WTC11 (cell line): Measurements from ENCODE around the gene IZUMO3.

ENCODE experiments used
- CREB1 ChIP-seq: sonication (generic); formaldehyde crosslinking; IDR thresholded peaks from 2 replicates; pipeline ENCODE4 v1.8.0; 2023; ENCODE audit warnings: mild to moderate bottlenecking, missing genetic modification reagents
- JUN ChIP-seq: sonication (generic); formaldehyde crosslinking; IDR thresholded peaks from 2 replicates; pipeline ENCODE4 v1.8.0; 2023; ENCODE audit warnings: mild to moderate bottlenecking, missing genetic modification reagents
- NFE2L1 ChIP-seq: sonication (generic); formaldehyde crosslinking; IDR thresholded peaks from 2 replicates; pipeline ENCODE4 v1.8.1; 2023; ENCODE audit warnings: missing genetic modification reagents
- NR1H2 ChIP-seq: sonication (generic); formaldehyde crosslinking; IDR thresholded peaks from 2 replicates; pipeline ENCODE4 v1.9.0; 2021; ENCODE audit warnings: mild to moderate bottlenecking, moderate library complexity, missing genetic modification reagents
- ZBTB21 ChIP-seq: sonication (generic); formaldehyde crosslinking; IDR thresholded peaks from 2 replicates; pipeline ENCODE4 v1.8.1; 2023; ENCODE audit warnings: mild to moderate bottlenecking, missing genetic modification reagents, borderline replicate concordance
- TF ChIP-seq, protein P1 (sequence below): fragments of 200-600 bp; IDR thresholded peaks from 2 replicates; pipeline ENCODE4 v1.8.0; 2022; ENCODE audit warnings: antibody characterized with exemption
- TF ChIP-seq, protein P2 (sequence below): sonication (generic); formaldehyde crosslinking; IDR thresholded peaks from 2 replicates; pipeline ENCODE4 v1.8.0; 2022; ENCODE audit warnings: mild to moderate bottlenecking, missing genetic modification reagents
- TF ChIP-seq, protein P3 (sequence below): sonication (generic); formaldehyde crosslinking; IDR thresholded peaks from 2 replicates; pipeline ENCODE4 v1.8.0; 2022; ENCODE audit warnings: mild to moderate bottlenecking, missing genetic modification reagents
- TF ChIP-seq, protein P4 (sequence below): sonication (generic); formaldehyde crosslinking; IDR thresholded peaks from 2 replicates; pipeline ENCODE4 v1.8.1; 2023; ENCODE audit warnings: mild to moderate bottlenecking, missing genetic modification reagents, moderate library complexity
- TF ChIP-seq, protein P5 (sequence below): sonication (generic); formaldehyde crosslinking; conservative IDR thresholded peaks from 2 replicates; pipeline ENCODE4 v1.8.1; 2023; ENCODE audit warnings: mild to moderate bottlenecking, low read depth, missing genetic modification reagents, moderate library complexity

DNA sequence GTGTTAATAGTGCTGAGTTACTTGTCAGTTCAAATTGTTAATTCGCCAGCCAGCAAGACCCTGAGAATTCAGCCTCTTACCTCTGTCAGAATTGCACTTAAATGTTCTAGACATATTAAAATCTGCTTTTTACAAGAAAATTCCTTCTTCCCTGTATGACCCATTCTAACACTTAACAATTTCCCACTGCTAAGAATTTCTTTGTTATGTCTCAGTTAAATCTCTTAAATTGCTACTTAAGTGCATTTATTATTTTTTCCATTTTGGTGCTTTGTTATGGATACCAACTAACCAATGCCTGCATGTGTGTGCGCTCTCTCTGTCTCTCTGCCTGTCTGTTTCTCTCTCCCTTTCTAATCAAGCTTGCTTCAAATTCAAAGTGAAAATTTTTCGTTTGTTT, 44.9 kb downstream of the IZUMO3 start:
- TF ChIP-seq, protein P1, sequence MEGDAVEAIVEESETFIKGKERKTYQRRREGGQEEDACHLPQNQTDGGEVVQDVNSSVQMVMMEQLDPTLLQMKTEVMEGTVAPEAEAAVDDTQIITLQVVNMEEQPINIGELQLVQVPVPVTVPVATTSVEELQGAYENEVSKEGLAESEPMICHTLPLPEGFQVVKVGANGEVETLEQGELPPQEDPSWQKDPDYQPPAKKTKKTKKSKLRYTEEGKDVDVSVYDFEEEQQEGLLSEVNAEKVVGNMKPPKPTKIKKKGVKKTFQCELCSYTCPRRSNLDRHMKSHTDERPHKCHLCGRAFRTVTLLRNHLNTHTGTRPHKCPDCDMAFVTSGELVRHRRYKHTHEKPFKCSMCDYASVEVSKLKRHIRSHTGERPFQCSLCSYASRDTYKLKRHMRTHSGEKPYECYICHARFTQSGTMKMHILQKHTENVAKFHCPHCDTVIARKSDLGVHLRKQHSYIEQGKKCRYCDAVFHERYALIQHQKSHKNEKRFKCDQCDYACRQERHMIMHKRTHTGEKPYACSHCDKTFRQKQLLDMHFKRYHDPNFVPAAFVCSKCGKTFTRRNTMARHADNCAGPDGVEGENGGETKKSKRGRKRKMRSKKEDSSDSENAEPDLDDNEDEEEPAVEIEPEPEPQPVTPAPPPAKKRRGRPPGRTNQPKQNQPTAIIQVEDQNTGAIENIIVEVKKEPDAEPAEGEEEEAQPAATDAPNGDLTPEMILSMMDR, result no peak
- TF ChIP-seq CREB1 (CRISPR knock-in tag) (no peak), NR1H2 (CRISPR knock-in tag) (no peak), NFE2L1 (CRISPR knock-in tag) (no peak), JUN (CRISPR knock-in tag) (no peak), ZBTB21 (CRISPR knock-in tag) (no peak)
- TF ChIP-seq, protein P2, sequence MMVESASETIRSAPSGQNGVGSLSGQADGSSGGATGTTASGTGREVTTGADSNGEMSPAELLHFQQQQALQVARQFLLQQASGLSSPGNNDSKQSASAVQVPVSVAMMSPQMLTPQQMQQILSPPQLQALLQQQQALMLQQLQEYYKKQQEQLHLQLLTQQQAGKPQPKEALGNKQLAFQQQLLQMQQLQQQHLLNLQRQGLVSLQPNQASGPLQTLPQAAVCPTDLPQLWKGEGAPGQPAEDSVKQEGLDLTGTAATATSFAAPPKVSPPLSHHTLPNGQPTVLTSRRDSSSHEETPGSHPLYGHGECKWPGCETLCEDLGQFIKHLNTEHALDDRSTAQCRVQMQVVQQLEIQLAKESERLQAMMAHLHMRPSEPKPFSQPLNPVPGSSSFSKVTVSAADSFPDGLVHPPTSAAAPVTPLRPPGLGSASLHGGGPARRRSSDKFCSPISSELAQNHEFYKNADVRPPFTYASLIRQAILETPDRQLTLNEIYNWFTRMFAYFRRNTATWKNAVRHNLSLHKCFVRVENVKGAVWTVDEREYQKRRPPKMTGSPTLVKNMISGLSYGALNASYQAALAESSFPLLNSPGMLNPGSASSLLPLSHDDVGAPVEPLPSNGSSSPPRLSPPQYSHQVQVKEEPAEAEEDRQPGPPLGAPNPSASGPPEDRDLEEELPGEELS, result no peak
- TF ChIP-seq, protein P3, sequence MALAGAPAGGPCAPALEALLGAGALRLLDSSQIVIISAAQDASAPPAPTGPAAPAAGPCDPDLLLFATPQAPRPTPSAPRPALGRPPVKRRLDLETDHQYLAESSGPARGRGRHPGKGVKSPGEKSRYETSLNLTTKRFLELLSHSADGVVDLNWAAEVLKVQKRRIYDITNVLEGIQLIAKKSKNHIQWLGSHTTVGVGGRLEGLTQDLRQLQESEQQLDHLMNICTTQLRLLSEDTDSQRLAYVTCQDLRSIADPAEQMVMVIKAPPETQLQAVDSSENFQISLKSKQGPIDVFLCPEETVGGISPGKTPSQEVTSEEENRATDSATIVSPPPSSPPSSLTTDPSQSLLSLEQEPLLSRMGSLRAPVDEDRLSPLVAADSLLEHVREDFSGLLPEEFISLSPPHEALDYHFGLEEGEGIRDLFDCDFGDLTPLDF, result no peak
- TF ChIP-seq, protein P4, sequence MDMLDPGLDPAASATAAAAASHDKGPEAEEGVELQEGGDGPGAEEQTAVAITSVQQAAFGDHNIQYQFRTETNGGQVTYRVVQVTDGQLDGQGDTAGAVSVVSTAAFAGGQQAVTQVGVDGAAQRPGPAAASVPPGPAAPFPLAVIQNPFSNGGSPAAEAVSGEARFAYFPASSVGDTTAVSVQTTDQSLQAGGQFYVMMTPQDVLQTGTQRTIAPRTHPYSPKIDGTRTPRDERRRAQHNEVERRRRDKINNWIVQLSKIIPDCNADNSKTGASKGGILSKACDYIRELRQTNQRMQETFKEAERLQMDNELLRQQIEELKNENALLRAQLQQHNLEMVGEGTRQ (CRISPR knock-in tag), result no peak
- TF ChIP-seq, protein P5, sequence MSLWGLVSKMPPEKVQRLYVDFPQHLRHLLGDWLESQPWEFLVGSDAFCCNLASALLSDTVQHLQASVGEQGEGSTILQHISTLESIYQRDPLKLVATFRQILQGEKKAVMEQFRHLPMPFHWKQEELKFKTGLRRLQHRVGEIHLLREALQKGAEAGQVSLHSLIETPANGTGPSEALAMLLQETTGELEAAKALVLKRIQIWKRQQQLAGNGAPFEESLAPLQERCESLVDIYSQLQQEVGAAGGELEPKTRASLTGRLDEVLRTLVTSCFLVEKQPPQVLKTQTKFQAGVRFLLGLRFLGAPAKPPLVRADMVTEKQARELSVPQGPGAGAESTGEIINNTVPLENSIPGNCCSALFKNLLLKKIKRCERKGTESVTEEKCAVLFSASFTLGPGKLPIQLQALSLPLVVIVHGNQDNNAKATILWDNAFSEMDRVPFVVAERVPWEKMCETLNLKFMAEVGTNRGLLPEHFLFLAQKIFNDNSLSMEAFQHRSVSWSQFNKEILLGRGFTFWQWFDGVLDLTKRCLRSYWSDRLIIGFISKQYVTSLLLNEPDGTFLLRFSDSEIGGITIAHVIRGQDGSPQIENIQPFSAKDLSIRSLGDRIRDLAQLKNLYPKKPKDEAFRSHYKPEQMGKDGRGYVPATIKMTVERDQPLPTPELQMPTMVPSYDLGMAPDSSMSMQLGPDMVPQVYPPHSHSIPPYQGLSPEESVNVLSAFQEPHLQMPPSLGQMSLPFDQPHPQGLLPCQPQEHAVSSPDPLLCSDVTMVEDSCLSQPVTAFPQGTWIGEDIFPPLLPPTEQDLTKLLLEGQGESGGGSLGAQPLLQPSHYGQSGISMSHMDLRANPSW (CRISPR knock-in tag), result no peak
